K562 (cell line): Measurements from ENCODE around the gene GSTA3. TPM values are rescaled to one million over a fixed set of nuclear protein-coding genes. Genes with fewer than 3 reads are reported as not detected.
A peak's percentile ranks its signal among the peaks of the same experiment; 100 is the strongest.

ENCODE experiments used
- ATAC-seq: fragments of 200-7000 bp; cut with Tn5 transposase; 3 replicates; pipeline ENCODE4 v1.9.1; 2020; ENCODE audit warnings: moderate library complexity
- BruUV-seq: library from RNA; stranded (reverse); fragments of 400-500 nt; replicated peaks from 2 replicates; lab custom pipeline; 2021; lab: Mats Ljungman, UMichigan
- CTCF ChIA-PET: fragments of 300-600 bp; formaldehyde crosslinking; extraction: SDS; loops from one replicate; lab custom pipeline; 2021; ENCODE audit warnings: low intra/inter-chr PET ratio; lab: Yijun Ruan, JAX
- POLR2A ChIA-PET: fragments of 300-600, 350-650 bp; sonication (Branson Sonifier 250); formaldehyde crosslinking; extraction: SDS; loops from one replicate; lab custom pipeline; 2021; ENCODE audit warnings: antibody characterized with exemption, inconsistent platforms; lab: Yijun Ruan, JAX
- DNase-seq, 4 experiments: peaks; one replicate each; pipeline versions ENCODE4 v3.0.0 to v3.0.0-alpha.2; 2011 to 2018; ENCODE audit warnings: low spot score in 3 of 4, mixed read lengths in 3 of 4; ENCODE audit errors: extremely low read depth in 1 of 4
- FAIRE-seq: peaks from 2 replicates; lab custom pipeline; 2011; peaks lifted over from hg19 to GRCh38; lab: Jason Lieb, UNC
- H2AFZ ChIP-seq: 2 replicates; pipeline ENCODE4 v1.6.0; 2011; ENCODE audit warnings: low read depth, low read length, control low read depth, inconsistent platforms
- H3K27ac ChIP-seq: fragments of 200-600 bp; 3 replicates; pipeline ENCODE4 v1.8.0; 2011; ENCODE audit warnings: low read depth, mild to moderate bottlenecking, control low read depth, inconsistent platforms, low read length, moderate library complexity, mixed read lengths; ENCODE audit errors: extremely low read depth
- H3K27me3 ChIP-seq, 2 experiments: fragments of 300-600 bp in 1 of 2; 2 replicates in 1 of 2; 3 replicates in 1 of 2; pipeline versions ENCODE4 v1.6.0 to v1.8.0; 2011; ENCODE audit warnings: inconsistent platforms in 2 of 2, low read length in 2 of 2, mild to moderate bottlenecking in 1 of 2, mixed read lengths in 1 of 2, moderate library complexity in 1 of 2; ENCODE audit not compliant: control insufficient read depth in 2 of 2, insufficient read depth in 2 of 2
- H3K36me3 ChIP-seq: fragments of 300-600 bp; 3 replicates; pipeline ENCODE4 v1.8.0; 2011; ENCODE audit warnings: mild to moderate bottlenecking, low read length, inconsistent platforms; ENCODE audit not compliant: control insufficient read depth, insufficient read depth
- H3K4me1 ChIP-seq, 2 experiments: fragments of 200-600 bp in 1 of 2; replicated peaks in 1 of 2; 2 replicates in 1 of 2; 3 replicates in 1 of 2; pipeline versions ENCODE4 v1.5.1 to v1.8.0; 2011; ENCODE audit warnings: inconsistent platforms in 2 of 2, low read length in 2 of 2, mild to moderate bottlenecking in 1 of 2, mixed read lengths in 1 of 2, moderate library complexity in 1 of 2; ENCODE audit not compliant: control insufficient read depth in 2 of 2, insufficient read depth in 2 of 2
- H3K4me2 ChIP-seq: 2 replicates; pipeline ENCODE4 v1.6.1; 2011; ENCODE audit warnings: low read length, control low read depth, inconsistent platforms, mixed read lengths; ENCODE audit not compliant: insufficient read depth
- H3K4me3 ChIP-seq: fragments of 200-600 bp; sonication (generic), shearing (Covaris generic); 2 replicates; pipeline ENCODE4 v1.5.1; 2016; ENCODE audit warnings: control low read depth, inconsistent platforms
- H3K79me2 ChIP-seq: fragments of 200-600 bp; 3 replicates; pipeline ENCODE4 v1.8.0; 2011; ENCODE audit warnings: low read length, inconsistent platforms; ENCODE audit not compliant: control insufficient read depth, insufficient read depth
- H3K9ac ChIP-seq, 2 experiments: 2 replicates each; pipeline versions ENCODE4 v1.6.0 to v1.6.1; 2011; ENCODE audit warnings: low read depth in 2 of 2, low read length in 2 of 2, control low read depth in 1 of 2, inconsistent platforms in 1 of 2, mild to moderate bottlenecking in 1 of 2, mixed read lengths in 1 of 2; ENCODE audit not compliant: insufficient read depth in 1 of 2
- H3K9me1 ChIP-seq: one replicate; pipeline ENCODE4 v1.6.0; 2011; ENCODE audit warnings: inconsistent platforms, mild to moderate bottlenecking, low read length, moderate library complexity; ENCODE audit not compliant: control insufficient read depth, insufficient read depth
- H3K9me3 ChIP-seq: replicated peaks from 2 replicates; pipeline ENCODE4 v1.5.1; 2011; ENCODE audit warnings: low read depth, low read length, inconsistent platforms; ENCODE audit not compliant: control insufficient read depth, insufficient read depth
- H4K20me1 ChIP-seq: replicated peaks from 2 replicates; pipeline ENCODE4 v1.6.1; 2011; ENCODE audit warnings: low read length, inconsistent platforms, mixed read lengths; ENCODE audit not compliant: control insufficient read depth, insufficient read depth
- CCAR2 ChIP-seq: fragments of 200-400 bp; formaldehyde crosslinking; IDR thresholded peaks from 2 replicates; pipeline ENCODE4 v1.6.1; 2017; ENCODE audit warnings: mild to moderate bottlenecking, low read depth, low read length
- CTBP1 ChIP-seq: fragments of 450-650 bp; IDR thresholded peaks from 2 replicates; pipeline ENCODE4 v1.6.1; 2016; ENCODE audit warnings: borderline replicate concordance
- DPF2 ChIP-seq: fragments of 450-650 bp; IDR thresholded peaks from 2 replicates; pipeline ENCODE4 v1.6.1; 2016
- HIVEP1 ChIP-seq: fragments of 250-450 bp; sonication (Bioruptor Pico); IDR thresholded peaks from 2 replicates; pipeline ENCODE4 v1.4.0; 2020; ENCODE audit warnings: mild to moderate bottlenecking
- JUND ChIP-seq, 2 experiments: IDR thresholded peaks; 2 replicates in 1 of 2; 3 replicates in 1 of 2; pipeline ENCODE4 v1.6.1; 2011; ENCODE audit warnings: borderline replicate concordance in 2 of 2, low read depth in 2 of 2, low read length in 2 of 2, improper control_type of control experiment in 1 of 2, missing biosample characterization in 1 of 2, missing genetic modification characterization in 1 of 2, missing genetic modification reagents in 1 of 2
- KDM4B ChIP-seq, 2 experiments: fragments of 450-650 bp in 1 of 2; sonication (generic) in 1 of 2; IDR thresholded peaks; 2 replicates each; pipeline ENCODE4 v1.6.1; 2016 to 2017; ENCODE audit warnings: borderline replicate concordance in 2 of 2, antibody characterized with exemption in 1 of 2, low read depth in 1 of 2, mild to moderate bottlenecking in 1 of 2
- NCOA2 ChIP-seq, 2 experiments: fragments of 450-650 bp; IDR thresholded peaks; 2 replicates each; pipeline ENCODE4 v1.6.1; 2018; ENCODE audit warnings: mild to moderate bottlenecking in 2 of 2, moderate library complexity in 1 of 2; ENCODE audit not compliant: partially characterized antibody in 2 of 2
- NFE2L1 ChIP-seq: fragments of 450-650 bp; IDR thresholded peaks from 2 replicates; pipeline ENCODE4 v1.6.1; 2016; ENCODE audit warnings: missing genetic modification characterization, low read depth, mild to moderate bottlenecking, missing compliant biosample characterization, moderate library complexity, borderline replicate concordance
- RB1 ChIP-seq: fragments of 450-650 bp; IDR thresholded peaks from 2 replicates; pipeline ENCODE4 v1.6.1; 2017; ENCODE audit warnings: low read depth, mild to moderate bottlenecking
- TAF1 ChIP-seq: IDR thresholded peaks from 2 replicates; pipeline ENCODE4 v1.6.1; 2011; ENCODE audit warnings: mild to moderate bottlenecking, low read length, moderate library complexity; ENCODE audit not compliant: insufficient read depth, control insufficient read depth, severe bottlenecking; ENCODE audit errors: extremely low read depth
- TOE1 ChIP-seq, 2 experiments: fragments of 450-650 bp in 1 of 2; sonication (generic) in 1 of 2; formaldehyde crosslinking in 1 of 2; IDR thresholded peaks; 2 replicates each; pipeline versions ENCODE4 v1.7.1 to v1.8.0; 2016 to 2022; ENCODE audit warnings: borderline replicate concordance in 2 of 2, mild to moderate bottlenecking in 2 of 2, antibody characterized with exemption in 1 of 2, inconsistent platforms in 1 of 2, low read depth in 1 of 2, missing genetic modification reagents in 1 of 2, moderate library complexity in 1 of 2
- ZNF217 ChIP-seq: sonication (generic); formaldehyde crosslinking; IDR thresholded peaks from 2 replicates; pipeline ENCODE4 v1.8.0; 2022; ENCODE audit warnings: mild to moderate bottlenecking, missing genetic modification reagents
- ZNF707 ChIP-seq: fragments of 250-450 bp; sonication (Bioruptor Pico); conservative IDR thresholded peaks from 2 replicates; pipeline ENCODE4 v1.8.0; 2022; ENCODE audit warnings: inconsistent platforms, mild to moderate bottlenecking, moderate library complexity
- ZNF766 ChIP-seq: fragments of 200-800 bp; sonication (Bioruptor generic); conservative IDR thresholded peaks from 2 replicates; pipeline ENCODE4 v1.6.1; 2016; ENCODE audit warnings: missing genetic modification characterization, missing compliant biosample characterization
- WGBS: fragments of 100-300 bp; shearing (Covaris generic); methylation state at CpG from one replicate; pipeline ENCODE4 v1.1.6; 2016; ENCODE audit warnings: low coverage, mixed read lengths; ENCODE audit not compliant: insufficient coverage; ENCODE audit errors: missing lambda C conversion rate; 5-methylcytosine and 5-hydroxymethylcytosine counted together
- in situ Hi-C: fragments of 300-500 bp; cut with MboI; formaldehyde crosslinking; loops from 4 replicates; pipeline ENCODE4 v1.15.0; 2018; ENCODE audit warnings: inconsistent platforms, mixed read lengths
- intact Hi-C: fragments of 100-400 bp; cut with micrococcal nuclease; formaldehyde crosslinking; loops from 2 replicates; pipeline ENCODE4 v1.14.2; 2022
- polyA plus RNA-seq, 8 experiments: library from polyadenylated mRNA; depleted of rRNA in 4 of 8; stranded (reverse) in 5 of 8; unstranded in 3 of 8; fragments of >200 nt; fragmentation: Nextera tagmentation in 2 of 8; fragmentation: Illumina TruSeq in 1 of 8; extraction: Ambion mirVana in 2 of 8; extraction: Trizol in 1 of 8; gene quantifications; 2 replicates each; pipeline versions ENCODE4 v1.2.1 to v1.2.3, GENCODE V29; 2011 to 2014; ENCODE audit warnings: inconsistent platforms in 1 of 8, missing spikeins in 1 of 8
- total RNA-seq, 7 experiments: library from RNA; depleted of rRNA in 6 of 7; stranded (reverse); fragments of >200 nt in 6 of 7; fragmentation: Illumina TruSeq in 2 of 7; extraction: Trizol in 2 of 7; gene quantifications; 2 replicates each; pipeline versions ENCODE4 v1.2.1 to v1.2.3, GENCODE V29; 2011 to 2021; ENCODE audit warnings: low replicate concordance in 1 of 7
- TF ChIP-seq, protein P1 (sequence below): fragments of 250-450 bp; sonication (Bioruptor Pico); IDR thresholded peaks from 2 replicates; pipeline ENCODE4 v1.8.0; 2022; ENCODE audit warnings: inconsistent platforms

Gene GSTA3
- total and polyA plus RNA-seq, 9 of the 15 experiments (the other 6 are each of a cell fraction or from before 2014, with no cell fraction given): not detected

DNA sequence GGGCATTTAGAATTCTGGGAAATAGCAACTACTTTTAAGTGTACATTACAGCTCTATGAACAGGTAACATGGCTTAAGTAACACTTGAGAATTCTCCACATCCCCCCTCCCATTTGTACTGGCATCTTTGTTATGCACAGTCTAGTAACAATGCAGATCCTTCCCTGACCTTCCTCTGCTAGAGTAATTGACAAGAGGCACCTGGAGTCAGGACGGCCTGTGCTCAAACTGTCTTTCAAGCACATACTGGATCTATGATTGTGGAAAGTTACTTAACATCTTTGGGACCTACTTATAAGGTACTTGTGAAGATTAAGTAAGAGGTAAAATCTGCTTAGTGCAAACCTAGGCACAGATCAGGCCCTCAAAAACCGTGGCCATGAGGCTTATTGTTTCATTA lies 21.9 kb upstream of the GSTA3 start (continued):
- no peak for TF ChIP-seq TOE1 (IDR thresholded peaks at IDR 0.05; ENCODE audit: borderline replicate concordance)
- no peak for TF ChIP-seq TOE1 (CRISPR knock-in tag; IDR thresholded peaks at IDR 0.05; ENCODE audit: borderline replicate concordance, low read depth)
- TF ChIP-seq CCAR2: no peak
- TF ChIP-seq, protein P1, sequence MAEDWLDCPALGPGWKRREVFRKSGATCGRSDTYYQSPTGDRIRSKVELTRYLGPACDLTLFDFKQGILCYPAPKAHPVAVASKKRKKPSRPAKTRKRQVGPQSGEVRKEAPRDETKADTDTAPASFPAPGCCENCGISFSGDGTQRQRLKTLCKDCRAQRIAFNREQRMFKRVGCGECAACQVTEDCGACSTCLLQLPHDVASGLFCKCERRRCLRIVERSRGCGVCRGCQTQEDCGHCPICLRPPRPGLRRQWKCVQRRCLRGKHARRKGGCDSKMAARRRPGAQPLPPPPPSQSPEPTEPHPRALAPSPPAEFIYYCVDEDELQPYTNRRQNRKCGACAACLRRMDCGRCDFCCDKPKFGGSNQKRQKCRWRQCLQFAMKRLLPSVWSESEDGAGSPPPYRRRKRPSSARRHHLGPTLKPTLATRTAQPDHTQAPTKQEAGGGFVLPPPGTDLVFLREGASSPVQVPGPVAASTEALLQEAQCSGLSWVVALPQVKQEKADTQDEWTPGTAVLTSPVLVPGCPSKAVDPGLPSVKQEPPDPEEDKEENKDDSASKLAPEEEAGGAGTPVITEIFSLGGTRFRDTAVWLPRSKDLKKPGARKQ (CRISPR knock-in tag): no peak
- no peak for TF ChIP-seq JUND (IDR thresholded peaks at IDR 0.05; ENCODE audit: borderline replicate concordance, low read depth, low read length)
- no peak for TF ChIP-seq JUND (tag; IDR thresholded peaks at IDR 0.05; ENCODE audit: borderline replicate concordance, low read depth, low read length)
- TF ChIP-seq ZNF217: no peak

DNA sequence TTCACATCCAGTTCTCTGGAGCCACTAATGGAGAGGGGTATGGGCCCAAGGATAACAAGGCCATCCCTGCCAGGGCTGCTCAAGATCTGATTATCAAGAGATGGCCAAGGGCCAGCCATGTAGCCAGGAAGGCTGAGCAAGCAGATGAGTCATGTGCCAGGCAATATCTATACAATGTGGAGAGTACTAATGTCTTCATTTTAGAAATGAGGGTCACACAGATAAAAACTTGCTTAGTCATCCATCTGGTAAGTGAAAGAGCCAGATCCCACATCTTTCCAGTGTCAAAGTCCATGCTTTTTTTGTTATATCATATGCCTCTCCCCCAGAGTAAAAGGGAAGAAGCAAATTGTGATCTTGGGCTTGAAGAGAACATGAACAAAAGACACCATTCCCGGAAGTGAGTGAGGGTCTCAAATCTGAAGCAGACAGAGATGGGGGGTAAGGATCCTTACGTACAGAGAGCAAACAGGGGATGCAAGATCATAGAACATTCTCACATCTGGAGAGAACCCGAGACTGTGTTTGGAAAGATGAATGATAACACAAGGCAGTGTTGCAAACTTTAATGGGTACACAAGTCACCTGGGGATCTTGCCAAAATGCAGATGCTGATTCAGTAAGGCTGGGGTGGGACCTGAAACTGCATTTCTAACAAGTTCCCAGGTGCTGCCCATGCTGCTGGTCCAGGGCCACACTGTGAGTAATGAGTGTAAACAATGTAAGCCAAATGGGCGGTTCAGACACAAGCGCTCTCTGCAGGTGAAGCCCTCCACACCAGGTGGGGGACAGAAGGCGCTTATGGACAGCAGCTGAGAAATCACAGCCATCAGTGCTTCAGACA lies 20.0 kb upstream of the GSTA3 start:
- Histone ChIP-seq H4K20me1 (no peaks in the 10 kb centered on the region), H3K4me2 (no peak overlapping the region), H2AFZ (no peak overlapping the region), H3K4me3 (no peak overlapping the region), H3K36me3 (no peaks in the 10 kb centered on the region), H3K27ac (no peak overlapping the region), H3K27me3 (peaks cover 0 to under 1% of the 10 kb centered on the region in 2 experiments; a peak in 2 of 5 replicates), H3K9ac (no peak overlapping the region), H3K4me1 (peaks cover 0 to 3% of the 10 kb centered on the region in 2 experiments; a peak in 2 of 5 replicates), H3K79me2 (no peaks in the 10 kb centered on the region), H3K9me3 (no peaks in the 10 kb centered on the region), H3K9me1 (no peaks in the 10 kb centered on the region)
- BruUV-seq: no TSS peak
- WGBS: 24% methylated on average over 6 of the region's 6 CpGs
- intact Hi-C loops: no loop called here
- ChIA-PET CTCF (no interaction called here), POLR2A (interaction anchor here (0.8 kb wide), 1 partner anchor 119 kb away, joined by 3 read pairs; no protein-coding TSS in a partner anchor)
- ATAC-seq (peak; percentile 65), FAIRE-seq (no peak), DNase-seq (peak in 2 of 4 experiments; percentile 34 to 58)
- in situ Hi-C loops: no loop called here
- TF ChIP-seq NFE2L1 (tag) (peak; percentile 87), CTBP1 (peak; percentile 55; the same call in 1 of the 2 replicates), TAF1 (no peak), KDM4B (IDR thresholded peaks at IDR 0.05; ENCODE audit: borderline replicate concordance in 2 of 2, low read depth in 1 of 2) (no peak), NCOA2 (IDR thresholded peaks at IDR 0.05; ENCODE audit: partially characterized antibody in 2 of 2) (no peak), HIVEP1 (no peak), ZNF707 (CRISPR knock-in tag) (no peak), RB1 (no peak), ZNF766 (peak; percentile 60; the same call in 1 of the 2 replicates), DPF2 (peak; percentile 79)
